IMR-90 (cell line): Measurements from ENCODE around the gene SLC25A11. TPM values are rescaled to one million over a fixed set of nuclear protein-coding genes. Genes with fewer than 3 reads are reported as not detected.

Experiments
- ATAC-seq: fragments of 200-7000 bp; cut with Tn5 transposase; 2 replicates; pipeline ENCODE4 v1.9.1; 2020; ENCODE audit warnings: low read depth, mild to moderate bottlenecking, moderate library complexity
- BruUV-seq: library from RNA; stranded (reverse); fragments of 400-500 nt; replicated peaks from 2 replicates; lab custom pipeline; 2021; lab: Mats Ljungman, UMichigan
- CTCF ChIA-PET: fragments of 300-600 bp; formaldehyde crosslinking; extraction: SDS; loops from one replicate; lab custom pipeline; 2021; ENCODE audit warnings: antibody characterized with exemption; lab: Yijun Ruan, JAX
- POLR2A ChIA-PET: fragments of 300-600 bp; sonication (Branson Sonifier 250); formaldehyde crosslinking; loops from one replicate; lab custom pipeline; 2022; ENCODE audit warnings: antibody characterized with exemption; ENCODE audit not compliant: unreplicated experiment; lab: Charles Lee
- DNase-seq: peaks from one replicate; pipeline ENCODE4 v3.0.0; 2013
- H2AFZ ChIP-seq: replicated peaks from 2 replicates; pipeline ENCODE3; 2013; ENCODE audit warnings: low read length, mild to moderate bottlenecking; ENCODE audit not compliant: poor library complexity
- H2AK5ac ChIP-seq: 2 replicates; pipeline ENCODE4 v1.6.1; 2013; ENCODE audit warnings: low read depth, low read length, inconsistent platforms
- H2AK9ac ChIP-seq: replicated peaks from 2 replicates; pipeline ENCODE3; 2013; ENCODE audit warnings: mild to moderate bottlenecking, low read depth, low read length, moderate library complexity; ENCODE audit not compliant: poor library complexity
- H2BK120ac ChIP-seq: 2 replicates; pipeline ENCODE4 v1.6.1; 2013; ENCODE audit warnings: low read depth, low read length, inconsistent platforms
- H2BK15ac ChIP-seq: 3 replicates; pipeline ENCODE4 v1.6.1; 2013; ENCODE audit warnings: low read depth, low read length, inconsistent platforms
- H2BK20ac ChIP-seq: 2 replicates; pipeline ENCODE4 v1.6.1; 2013; ENCODE audit warnings: low read depth, mild to moderate bottlenecking, inconsistent platforms, low read length, moderate library complexity
- H2BK5ac ChIP-seq: 2 replicates; pipeline ENCODE4 v1.6.1; 2013; ENCODE audit warnings: mild to moderate bottlenecking, low read depth, low read length, inconsistent platforms; ENCODE audit not compliant: poor library complexity, severe bottlenecking
- H3K14ac ChIP-seq: replicated peaks from 2 replicates; pipeline ENCODE4 v1.6.1; 2013; ENCODE audit warnings: low read depth, low read length, inconsistent platforms
- H3K18ac ChIP-seq: 2 replicates; pipeline ENCODE4 v1.6.1; 2013; ENCODE audit warnings: low read depth, low read length, control low read depth
- H3K23ac ChIP-seq: 2 replicates; pipeline ENCODE4 v1.6.1; 2013; ENCODE audit warnings: low read depth, low read length, inconsistent platforms
- H3K27ac ChIP-seq: 2 replicates; pipeline ENCODE4 v1.5.1; 2013; ENCODE audit warnings: mild to moderate bottlenecking, control low read depth, low read length; ENCODE audit not compliant: insufficient read depth
- H3K27me3 ChIP-seq: 2 replicates; pipeline ENCODE4 v1.6.1; 2013; ENCODE audit warnings: low read length; ENCODE audit not compliant: control insufficient read depth, insufficient read depth
- H3K36me3 ChIP-seq: 2 replicates; pipeline ENCODE4 v1.6.1; 2013; ENCODE audit warnings: low read length, mixed read lengths; ENCODE audit not compliant: control insufficient read depth, insufficient read depth
- H3K4ac ChIP-seq: 2 replicates; pipeline ENCODE4 v1.6.1; 2013; ENCODE audit warnings: low read depth, low read length, inconsistent platforms
- H3K4me1 ChIP-seq: 2 replicates; pipeline ENCODE4 v1.6.1; 2013; ENCODE audit warnings: low read length, mixed read lengths; ENCODE audit not compliant: control insufficient read depth, insufficient read depth
- H3K4me2 ChIP-seq: 2 replicates; pipeline ENCODE4 v1.6.1; 2013; ENCODE audit warnings: low read depth, mild to moderate bottlenecking, control low read depth, low read length, moderate library complexity
- H3K4me3 ChIP-seq: 2 replicates; pipeline ENCODE4 v1.5.1; 2013; ENCODE audit warnings: low read depth, mild to moderate bottlenecking, control low read depth, low read length, moderate library complexity; ENCODE audit not compliant: insufficient read depth
- H3K56ac ChIP-seq: 2 replicates; pipeline ENCODE4 v1.6.1; 2013; ENCODE audit warnings: low read length, inconsistent platforms; ENCODE audit not compliant: insufficient read depth; ENCODE audit errors: extremely low read depth
- H3K79me1 ChIP-seq, 2 experiments: 2 replicates each; pipeline ENCODE4 v1.6.1; 2013; ENCODE audit warnings: low read length in 2 of 2, inconsistent platforms in 1 of 2, low read depth in 1 of 2
- H3K9ac ChIP-seq: 2 replicates; pipeline ENCODE4 v1.6.1; 2013; ENCODE audit warnings: low read depth, low read length, control low read depth
- H3K9me1 ChIP-seq: 2 replicates; pipeline ENCODE4 v1.6.1; 2013; ENCODE audit warnings: low read length, inconsistent platforms; ENCODE audit not compliant: insufficient read depth
- H3K9me3 ChIP-seq: 2 replicates; pipeline ENCODE4 v1.6.1; 2013; ENCODE audit warnings: low read length; ENCODE audit not compliant: control insufficient read depth, insufficient read depth
- H4K20me1 ChIP-seq: 2 replicates; pipeline ENCODE4 v1.6.1; 2013; ENCODE audit warnings: low read length, inconsistent platforms; ENCODE audit not compliant: insufficient read depth
- H4K5ac ChIP-seq: 2 replicates; pipeline ENCODE4 v1.6.1; 2013; ENCODE audit warnings: mild to moderate bottlenecking, low read depth, low read length, control low read depth
- H4K8ac ChIP-seq, 2 experiments: 2 replicates each; pipeline ENCODE4 v1.6.1; 2013; ENCODE audit warnings: low read depth in 2 of 2, low read length in 2 of 2, control low read depth in 1 of 2, inconsistent platforms in 1 of 2
- H4K91ac ChIP-seq: 2 replicates; pipeline ENCODE4 v1.6.1; 2013; ENCODE audit warnings: low read depth, low read length, inconsistent platforms; ENCODE audit not compliant: insufficient read depth
- FOS ChIP-seq: fragments of 150-350 bp; IDR thresholded peaks from 2 replicates; pipeline ENCODE4 v1.6.1; 2016; ENCODE audit warnings: low read depth, low read length
- MAFK ChIP-seq: IDR thresholded peaks from 2 replicates; pipeline ENCODE4 v1.6.1; 2012; ENCODE audit warnings: low read depth, low read length, improper control_type of control experiment
- MAZ ChIP-seq: IDR thresholded peaks from 2 replicates; pipeline ENCODE4 v1.6.1; 2012; ENCODE audit warnings: low read depth, mild to moderate bottlenecking, low read length, improper control_type of control experiment, moderate library complexity, borderline replicate concordance
- MXI1 ChIP-seq: IDR thresholded peaks from 2 replicates; pipeline ENCODE4 v1.6.1; 2012; ENCODE audit warnings: low read depth, mild to moderate bottlenecking, low read length, moderate library complexity, borderline replicate concordance
- RAD21 ChIP-seq: IDR thresholded peaks from 2 replicates; pipeline ENCODE4 v1.6.1; 2012; ENCODE audit warnings: low read length, improper control_type of control experiment
- WGBS, 2 experiments: methylation state at CpG; one replicate each; pipeline versions ENCODE4 v1.1.5 to v1.1.7; 2013; ENCODE audit warnings: missing lambda C conversion rate in 2 of 2; ENCODE audit not compliant: insufficient read length in 1 of 2; ENCODE audit errors: extremely low coverage in 2 of 2; 5-methylcytosine and 5-hydroxymethylcytosine counted together
- dilution Hi-C: fragments of 300-500 bp; cut with HindIII; formaldehyde crosslinking; loops from one replicate; pipeline ENCODE4 v1.14.3; 2018; ENCODE audit warnings: low sequenced_read_pairs; ENCODE audit not compliant: unreplicated experiment
- in situ Hi-C: fragments of 300-500 bp; cut with MboI; formaldehyde crosslinking; loops from 3 replicates; pipeline ENCODE4 v1.14.3; 2019; ENCODE audit warnings: low sequenced_read_pairs, inconsistent platforms, mixed read lengths
- intact Hi-C: fragments of 100-400 bp; cut with micrococcal nuclease; formaldehyde crosslinking; loops from 2 replicates; pipeline ENCODE4 v1.10.0; 2022
- polyA plus RNA-seq, 3 experiments: library from polyadenylated mRNA; depleted of rRNA; stranded (reverse); fragments of >200 nt; gene quantifications; 2 replicates each; pipeline ENCODE4 v1.2.3, GENCODE V29; 2012; ENCODE audit warnings: low replicate concordance in 1 of 3
- total RNA-seq: library from RNA; depleted of rRNA; stranded (reverse); fragments of >200 nt; gene quantifications from 2 replicates; pipeline ENCODE4 v1.2.3, GENCODE V29; 2012
- TF ChIP-seq, protein P1 (sequence below): fragments of 150-350 bp; IDR thresholded peaks from 2 replicates; pipeline ENCODE4 v1.6.1; 2017; ENCODE audit warnings: mild to moderate bottlenecking, antibody characterized with exemption, low read length, low read depth

The SLC25A11 gene
- total and polyA plus RNA-seq, 2 of the 4 experiments (the other 2 are of a cell fraction): 35.0 to 62.2 TPM

- H2BK20ac ChIP-seq: no peak overlapping the region
- intact Hi-C loops (loop anchor here (1.0 to 5.0 kb wide), 2 partner anchors 19 to 60 kb away; partner anchors contain the start of gene PFN1), dilution Hi-C loops (no loop called here), in situ Hi-C loops (no loop called here)
- peaks cover 14% of the 10 kb centered on the region for H3K9me1 ChIP-seq
- H3K36me3 ChIP-seq: peaks cover 12% of the 10 kb centered on the region
- POLR2A ChIA-PET: interaction anchor here (0.6 to 3.0 kb wide), 7 partner anchors 10 to 27 kb away, joined by 3 to 19 read pairs (median 8); partner anchors contain the start of genes ENO3, PFN1, RNF167 and SLC25A11
- peak overlapping the region; percentile 83 for H2BK5ac ChIP-seq
- peak overlapping the region; percentile 73 for H3K4me2 ChIP-seq
- H3K18ac ChIP-seq: peak overlapping the region; percentile 17
- peak overlapping the region; percentile 43; the same call in 1 of the 2 replicates for H2BK120ac ChIP-seq
- H2AK5ac ChIP-seq: peak overlapping the region; percentile 95
- ATAC-seq: peak; percentile 85
- no peaks in the 10 kb centered on the region for H3K9me3 ChIP-seq
- peak overlapping the region; percentile 93 for H3K14ac ChIP-seq
- H3K4ac ChIP-seq: peak overlapping the region; percentile 96
- H2AFZ ChIP-seq: peak overlapping the region; percentile 91
- no peaks in the 10 kb centered on the region for H3K27me3 ChIP-seq
- H4K8ac ChIP-seq: peak overlapping the region; percentile 84 to 93
- H4K91ac ChIP-seq: peak overlapping the region; percentile 88
- H2BK15ac ChIP-seq: no peak overlapping the region
- H3K56ac ChIP-seq: peak overlapping the region; percentile 67
- H4K20me1 ChIP-seq: peaks cover 3% of the 10 kb centered on the region; the same call in 1 of the 2 replicates
- peak overlapping the region; percentile 89 for H3K23ac ChIP-seq
- peak overlapping the region; percentile 78 for H3K9ac ChIP-seq
- peak overlapping the region; percentile 87 for H3K27ac ChIP-seq
- H2AK9ac ChIP-seq: peak overlapping the region; percentile 99
- CTCF ChIA-PET: interaction anchor here (0.9 to 1.7 kb wide), 4 partner anchors 20 to 64 kb away, joined by 3 to 11 read pairs (median 4); partner anchors contain the start of genes CAMTA2, CHRNE, RNF167 and SLC25A11
- peak; percentile 100 for DNase-seq
- TF ChIP-seq MAFK: no peak
- no peak for TF ChIP-seq MXI1
- TF ChIP-seq FOS: peak; percentile 78; the same call in 1 of the 2 replicates
- TF ChIP-seq RAD21: no peak
- TF ChIP-seq, protein P1, sequence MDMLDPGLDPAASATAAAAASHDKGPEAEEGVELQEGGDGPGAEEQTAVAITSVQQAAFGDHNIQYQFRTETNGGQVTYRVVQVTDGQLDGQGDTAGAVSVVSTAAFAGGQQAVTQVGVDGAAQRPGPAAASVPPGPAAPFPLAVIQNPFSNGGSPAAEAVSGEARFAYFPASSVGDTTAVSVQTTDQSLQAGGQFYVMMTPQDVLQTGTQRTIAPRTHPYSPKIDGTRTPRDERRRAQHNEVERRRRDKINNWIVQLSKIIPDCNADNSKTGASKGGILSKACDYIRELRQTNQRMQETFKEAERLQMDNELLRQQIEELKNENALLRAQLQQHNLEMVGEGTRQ: peak; percentile 10; the same call in 1 of the 2 replicates
- peak; percentile 60; the same call in 1 of the 2 replicates for TF ChIP-seq MAZ
- peaks cover 20 to 67% of the 10 kb centered on the region in 2 experiments for H3K79me1 ChIP-seq
- peak overlapping the region; percentile 58 for H3K4me3 ChIP-seq
- no TSS peak for BruUV-seq
- 0% methylated on average over 6 of the region's 42 CpGs; no CpG with 5 or more reads in 1 of the 2 experiments for WGBS, 2 experiments
- H3K4me1 ChIP-seq: peaks cover 14% of the 10 kb centered on the region
- peak overlapping the region; percentile 32 for H4K5ac ChIP-seq
These were observed 27.1 kb upstream of the SLC25A11 start for GRCh38 chr17:4966844-4967538.
